GM23338 (cell line): ENCODE data around the gene CELF2. TPM values are rescaled to one million over a fixed set of nuclear protein-coding genes. Genes with fewer than 3 reads are reported as not detected.

Source experiments
- ATAC-seq: fragments of 200-7000 bp; cut with Tn5 transposase; 3 replicates; pipeline ENCODE4 v1.9.1; 2020
- DNase-seq: peaks from one replicate; pipeline ENCODE4 v3.0.0-alpha.2; 2015; ENCODE audit warnings: low spot score
- H2AFZ ChIP-seq: fragments of 200-600 bp; sonication (generic); 2 replicates; pipeline ENCODE4 v1.8.0; 2016; ENCODE audit warnings: antibody characterized with exemption, mild to moderate bottlenecking, moderate library complexity
- H3F3A ChIP-seq: fragments of 200-600 bp; sonication (generic); replicated peaks from 2 replicates; pipeline ENCODE4 v1.8.0; 2017; ENCODE audit warnings: antibody characterized with exemption, mixed run types, low read depth
- H3K27ac ChIP-seq: fragments of 200-600 bp; sonication (generic); 2 replicates; pipeline ENCODE4 v1.6.1; 2016; ENCODE audit warnings: low read depth
- H3K27me3 ChIP-seq: fragments of 200-600 bp; sonication (generic); 2 replicates; pipeline ENCODE4 v1.8.0; 2016; ENCODE audit warnings: mild to moderate bottlenecking, mixed run types, moderate library complexity; ENCODE audit not compliant: insufficient read depth
- H3K36me3 ChIP-seq: fragments of 200-600 bp; sonication (generic); 2 replicates; pipeline ENCODE4 v1.8.0; 2016; ENCODE audit warnings: mild to moderate bottlenecking; ENCODE audit not compliant: insufficient read depth
- H3K4me1 ChIP-seq: fragments of 200-600 bp; sonication (generic); 2 replicates; pipeline ENCODE4 v1.8.0; 2016; ENCODE audit warnings: mild to moderate bottlenecking, moderate library complexity; ENCODE audit not compliant: insufficient read depth
- H3K4me2 ChIP-seq: fragments of 200-600 bp; sonication (generic); 2 replicates; pipeline ENCODE4 v1.7.1; 2017; ENCODE audit warnings: mixed run types
- H3K4me3 ChIP-seq: fragments of 200-600 bp; sonication (generic); 2 replicates; pipeline ENCODE4 v1.6.1; 2016; ENCODE audit warnings: mixed run types
- H3K79me2 ChIP-seq: fragments of 200-600 bp; sonication (generic); replicated peaks from 2 replicates; pipeline ENCODE4 v1.8.0; 2017; ENCODE audit warnings: mild to moderate bottlenecking; ENCODE audit not compliant: insufficient read depth
- H3K9me2 ChIP-seq: fragments of 200-600 bp; sonication (generic); 2 replicates; pipeline ENCODE4 v1.8.0; 2017; ENCODE audit not compliant: insufficient read depth
- H4K20me1 ChIP-seq: fragments of 200-600 bp; sonication (generic); replicated peaks from 2 replicates; pipeline ENCODE4 v1.8.0; 2017; ENCODE audit warnings: mild to moderate bottlenecking; ENCODE audit not compliant: insufficient read depth
- H3K27ac Mint-ChIP-seq: 2 replicates; pipeline ENCODE4 v1.8.0; 2020; ENCODE audit warnings: inconsistent platforms, mild to moderate bottlenecking, moderate library complexity, mixed read lengths
- H3K27me3 Mint-ChIP-seq: 3 replicates; pipeline ENCODE4 v1.8.0; 2022; ENCODE audit warnings: low read depth, mild to moderate bottlenecking, moderate library complexity, mixed read lengths, inconsistent platforms; ENCODE audit not compliant: insufficient read depth, poor library complexity
- H3K36me3 Mint-ChIP-seq: 3 replicates; pipeline ENCODE4 v1.8.0; 2021; ENCODE audit warnings: low read depth, mild to moderate bottlenecking, inconsistent platforms, moderate library complexity, mixed read lengths
- H3K4me1 Mint-ChIP-seq: 3 replicates; pipeline ENCODE4 v1.8.0; 2020; ENCODE audit warnings: mild to moderate bottlenecking, inconsistent platforms, mixed read lengths
- H3K4me3 Mint-ChIP-seq: 3 replicates; pipeline ENCODE4 v1.8.0; 2021; ENCODE audit warnings: moderate library complexity, mild to moderate bottlenecking, inconsistent platforms, mixed read lengths
- H3K9me3 Mint-ChIP-seq: 3 replicates; pipeline ENCODE4 v1.8.0; 2020; ENCODE audit warnings: moderate library complexity, mild to moderate bottlenecking, inconsistent platforms, mixed read lengths
- CREB1 ChIP-seq: fragments of 250-450 bp; sonication (Bioruptor Pico); IDR thresholded peaks from 2 replicates; pipeline ENCODE4 v1.5.0; 2020; ENCODE audit warnings: low read depth, mild to moderate bottlenecking, moderate library complexity
- EZH2 ChIP-seq: fragments of 200-600 bp; sonication (generic); IDR thresholded peaks from one replicate; pipeline ENCODE4 v1.8.0; 2017; ENCODE audit warnings: antibody characterized with exemption, mild to moderate bottlenecking, low read depth; ENCODE audit not compliant: unreplicated experiment
- NANOG ChIP-seq: IDR thresholded peaks from 2 replicates; pipeline ENCODE4 v1.6.1; 2016; ENCODE audit warnings: antibody characterized with exemption, borderline replicate concordance
- POLR2AphosphoS5 ChIP-seq: IDR thresholded peaks from 2 replicates; pipeline ENCODE4 v1.6.1; 2016; ENCODE audit warnings: antibody characterized with exemption, low read depth
- STAT1 ChIP-seq: IDR thresholded peaks from one replicate; pipeline ENCODE4 v1.6.1; 2016; ENCODE audit warnings: antibody characterized with exemption; ENCODE audit not compliant: unreplicated experiment
- ZNF114 ChIP-seq: fragments of 250-450 bp; sonication (Bioruptor Pico); IDR thresholded peaks from 2 replicates; pipeline ENCODE4 v1.5.0; 2020; ENCODE audit warnings: mild to moderate bottlenecking, moderate library complexity
- ZNF331 ChIP-seq: fragments of 250-450 bp; sonication (Bioruptor Pico); IDR thresholded peaks from 2 replicates; pipeline ENCODE4 v1.5.0; 2020; ENCODE audit warnings: low read depth, mild to moderate bottlenecking, moderate library complexity
- polyA plus RNA-seq: library from polyadenylated mRNA; unstranded; fragments of >200 nt; fragmentation: Nextera tagmentation; extraction: Ambion mirVana; gene quantifications from 2 replicates; pipeline ENCODE4 v1.2.1, GENCODE V29; 2016
- total RNA-seq: library from RNA; depleted of rRNA; stranded (reverse); fragments of >200 nt; shearing (Covaris generic); gene quantifications from 2 replicates; pipeline ENCODE4 v1.2.3, GENCODE V29; 2014
- TF ChIP-seq, protein P1 (sequence below): IDR thresholded peaks from one replicate; pipeline ENCODE4 v1.6.1; 2018; ENCODE audit warnings: antibody characterized with exemption; ENCODE audit not compliant: unreplicated experiment
- TF ChIP-seq, protein P2 (sequence below): IDR thresholded peaks from 2 replicates; pipeline ENCODE4 v1.6.1; 2016; ENCODE audit warnings: antibody characterized with exemption
- TF ChIP-seq, protein P3 (sequence below), 2 experiments: fragments of 200-600 bp in 1 of 2; sonication (generic) in 1 of 2; conservative IDR thresholded peaks; 2 replicates each; pipeline versions ENCODE4 v1.5.1 to v1.6.1; 2016 to 2017; ENCODE audit warnings: antibody characterized with exemption in 2 of 2, low read depth in 2 of 2, mild to moderate bottlenecking in 2 of 2, moderate library complexity in 1 of 2
- TF ChIP-seq, protein P4 (sequence below): fragments of 250-450 bp; sonication (Bioruptor Pico); IDR thresholded peaks from 2 replicates; pipeline ENCODE4 v1.5.0; 2020; ENCODE audit warnings: mild to moderate bottlenecking, moderate library complexity

The CELF2 gene
- total and polyA plus RNA-seq, 2 experiments from 2014 or later = 18.1 to 22.5 TPM

DNA sequence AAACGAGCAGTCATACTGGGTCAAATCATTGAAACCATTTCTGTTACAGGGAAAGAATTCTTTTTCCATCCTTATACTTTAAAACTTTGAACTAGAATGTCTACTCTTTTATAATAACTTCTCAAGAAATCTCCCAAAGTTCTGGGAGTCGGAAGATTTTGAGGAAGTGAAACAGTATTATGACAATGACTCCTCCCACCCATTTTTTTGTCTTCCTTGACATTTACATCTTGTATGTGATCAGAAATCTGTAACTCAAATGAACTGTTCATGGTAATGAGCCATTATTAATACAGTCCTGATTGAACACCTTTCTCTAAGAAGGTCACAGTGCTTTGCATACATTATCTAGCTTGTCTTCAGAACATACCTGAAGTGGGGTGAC, 227.4 kb downstream of the CELF2 start (continued):
- TF ChIP-seq, protein P1, sequence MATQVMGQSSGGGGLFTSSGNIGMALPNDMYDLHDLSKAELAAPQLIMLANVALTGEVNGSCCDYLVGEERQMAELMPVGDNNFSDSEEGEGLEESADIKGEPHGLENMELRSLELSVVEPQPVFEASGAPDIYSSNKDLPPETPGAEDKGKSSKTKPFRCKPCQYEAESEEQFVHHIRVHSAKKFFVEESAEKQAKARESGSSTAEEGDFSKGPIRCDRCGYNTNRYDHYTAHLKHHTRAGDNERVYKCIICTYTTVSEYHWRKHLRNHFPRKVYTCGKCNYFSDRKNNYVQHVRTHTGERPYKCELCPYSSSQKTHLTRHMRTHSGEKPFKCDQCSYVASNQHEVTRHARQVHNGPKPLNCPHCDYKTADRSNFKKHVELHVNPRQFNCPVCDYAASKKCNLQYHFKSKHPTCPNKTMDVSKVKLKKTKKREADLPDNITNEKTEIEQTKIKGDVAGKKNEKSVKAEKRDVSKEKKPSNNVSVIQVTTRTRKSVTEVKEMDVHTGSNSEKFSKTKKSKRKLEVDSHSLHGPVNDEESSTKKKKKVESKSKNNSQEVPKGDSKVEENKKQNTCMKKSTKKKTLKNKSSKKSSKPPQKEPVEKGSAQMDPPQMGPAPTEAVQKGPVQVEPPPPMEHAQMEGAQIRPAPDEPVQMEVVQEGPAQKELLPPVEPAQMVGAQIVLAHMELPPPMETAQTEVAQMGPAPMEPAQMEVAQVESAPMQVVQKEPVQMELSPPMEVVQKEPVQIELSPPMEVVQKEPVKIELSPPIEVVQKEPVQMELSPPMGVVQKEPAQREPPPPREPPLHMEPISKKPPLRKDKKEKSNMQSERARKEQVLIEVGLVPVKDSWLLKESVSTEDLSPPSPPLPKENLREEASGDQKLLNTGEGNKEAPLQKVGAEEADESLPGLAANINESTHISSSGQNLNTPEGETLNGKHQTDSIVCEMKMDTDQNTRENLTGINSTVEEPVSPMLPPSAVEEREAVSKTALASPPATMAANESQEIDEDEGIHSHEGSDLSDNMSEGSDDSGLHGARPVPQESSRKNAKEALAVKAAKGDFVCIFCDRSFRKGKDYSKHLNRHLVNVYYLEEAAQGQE = no peak
- no peak for TF ChIP-seq CREB1 (CRISPR knock-in tag)
- TF ChIP-seq, protein P2, sequence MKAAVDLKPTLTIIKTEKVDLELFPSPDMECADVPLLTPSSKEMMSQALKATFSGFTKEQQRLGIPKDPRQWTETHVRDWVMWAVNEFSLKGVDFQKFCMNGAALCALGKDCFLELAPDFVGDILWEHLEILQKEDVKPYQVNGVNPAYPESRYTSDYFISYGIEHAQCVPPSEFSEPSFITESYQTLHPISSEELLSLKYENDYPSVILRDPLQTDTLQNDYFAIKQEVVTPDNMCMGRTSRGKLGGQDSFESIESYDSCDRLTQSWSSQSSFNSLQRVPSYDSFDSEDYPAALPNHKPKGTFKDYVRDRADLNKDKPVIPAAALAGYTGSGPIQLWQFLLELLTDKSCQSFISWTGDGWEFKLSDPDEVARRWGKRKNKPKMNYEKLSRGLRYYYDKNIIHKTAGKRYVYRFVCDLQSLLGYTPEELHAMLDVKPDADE = no peak
- no peak for TF ChIP-seq POLR2AphosphoS5

DNA sequence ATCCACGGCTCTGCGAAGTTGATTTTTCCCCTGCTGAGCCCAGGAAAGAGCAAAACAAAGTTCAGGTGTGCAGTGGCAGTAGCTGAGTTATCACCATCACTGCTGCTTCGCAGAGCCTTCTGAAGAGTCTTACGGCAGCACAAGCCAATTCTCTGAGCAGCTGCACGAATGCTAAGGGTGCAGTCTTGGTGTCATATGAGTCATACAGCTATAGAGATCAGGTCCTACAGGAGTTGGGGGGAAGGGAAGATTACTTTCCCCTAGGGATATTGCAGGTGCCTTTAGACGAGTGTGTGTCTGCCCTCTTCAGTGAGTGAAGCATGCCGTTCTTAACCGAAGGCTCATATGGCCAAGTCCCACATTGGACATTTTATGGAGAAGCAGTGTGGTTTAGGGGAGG, 227.8 kb downstream of the CELF2 start:
- ATAC-seq (no peak), DNase-seq (no peak)
- no peaks in the 10 kb centered on the region for H3K9me3 Mint-ChIP-seq
- Histone ChIP-seq H3K4me2 (no peak overlapping the region), H3K27ac (no peak overlapping the region), H3F3A (no peaks in the 10 kb centered on the region), H3K4me3 (no peak overlapping the region), H3K36me3 (no peaks in the 10 kb centered on the region), H2AFZ (no peak overlapping the region), H3K4me1 (peaks cover 14% of the 10 kb centered on the region), H3K79me2 (no peaks in the 10 kb centered on the region), H3K27me3 (no peaks in the 10 kb centered on the region), H4K20me1 (no peaks in the 10 kb centered on the region), H3K9me2 (no peaks in the 10 kb centered on the region)
- H3K4me3 Mint-ChIP-seq = no peak overlapping the region
- H3K27me3 Mint-ChIP-seq = no peaks in the 10 kb centered on the region
- no peak overlapping the region for H3K27ac Mint-ChIP-seq
- H3K4me1 Mint-ChIP-seq = peaks cover 17% of the 10 kb centered on the region
- H3K36me3 Mint-ChIP-seq = no peaks in the 10 kb centered on the region
- no peak for TF ChIP-seq POLR2AphosphoS5
- no peak for TF ChIP-seq NANOG
- no peak for TF ChIP-seq EZH2
- TF ChIP-seq, protein P2 = no peak
- TF ChIP-seq, protein P3, sequence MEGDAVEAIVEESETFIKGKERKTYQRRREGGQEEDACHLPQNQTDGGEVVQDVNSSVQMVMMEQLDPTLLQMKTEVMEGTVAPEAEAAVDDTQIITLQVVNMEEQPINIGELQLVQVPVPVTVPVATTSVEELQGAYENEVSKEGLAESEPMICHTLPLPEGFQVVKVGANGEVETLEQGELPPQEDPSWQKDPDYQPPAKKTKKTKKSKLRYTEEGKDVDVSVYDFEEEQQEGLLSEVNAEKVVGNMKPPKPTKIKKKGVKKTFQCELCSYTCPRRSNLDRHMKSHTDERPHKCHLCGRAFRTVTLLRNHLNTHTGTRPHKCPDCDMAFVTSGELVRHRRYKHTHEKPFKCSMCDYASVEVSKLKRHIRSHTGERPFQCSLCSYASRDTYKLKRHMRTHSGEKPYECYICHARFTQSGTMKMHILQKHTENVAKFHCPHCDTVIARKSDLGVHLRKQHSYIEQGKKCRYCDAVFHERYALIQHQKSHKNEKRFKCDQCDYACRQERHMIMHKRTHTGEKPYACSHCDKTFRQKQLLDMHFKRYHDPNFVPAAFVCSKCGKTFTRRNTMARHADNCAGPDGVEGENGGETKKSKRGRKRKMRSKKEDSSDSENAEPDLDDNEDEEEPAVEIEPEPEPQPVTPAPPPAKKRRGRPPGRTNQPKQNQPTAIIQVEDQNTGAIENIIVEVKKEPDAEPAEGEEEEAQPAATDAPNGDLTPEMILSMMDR (conservative IDR thresholded peaks at IDR 0.05; ENCODE audit: low read depth in 2 of 2) = no peak
- no peak for TF ChIP-seq ZNF331 (CRISPR knock-in tag)
- TF ChIP-seq STAT1 = no peak
- TF ChIP-seq, protein P4, sequence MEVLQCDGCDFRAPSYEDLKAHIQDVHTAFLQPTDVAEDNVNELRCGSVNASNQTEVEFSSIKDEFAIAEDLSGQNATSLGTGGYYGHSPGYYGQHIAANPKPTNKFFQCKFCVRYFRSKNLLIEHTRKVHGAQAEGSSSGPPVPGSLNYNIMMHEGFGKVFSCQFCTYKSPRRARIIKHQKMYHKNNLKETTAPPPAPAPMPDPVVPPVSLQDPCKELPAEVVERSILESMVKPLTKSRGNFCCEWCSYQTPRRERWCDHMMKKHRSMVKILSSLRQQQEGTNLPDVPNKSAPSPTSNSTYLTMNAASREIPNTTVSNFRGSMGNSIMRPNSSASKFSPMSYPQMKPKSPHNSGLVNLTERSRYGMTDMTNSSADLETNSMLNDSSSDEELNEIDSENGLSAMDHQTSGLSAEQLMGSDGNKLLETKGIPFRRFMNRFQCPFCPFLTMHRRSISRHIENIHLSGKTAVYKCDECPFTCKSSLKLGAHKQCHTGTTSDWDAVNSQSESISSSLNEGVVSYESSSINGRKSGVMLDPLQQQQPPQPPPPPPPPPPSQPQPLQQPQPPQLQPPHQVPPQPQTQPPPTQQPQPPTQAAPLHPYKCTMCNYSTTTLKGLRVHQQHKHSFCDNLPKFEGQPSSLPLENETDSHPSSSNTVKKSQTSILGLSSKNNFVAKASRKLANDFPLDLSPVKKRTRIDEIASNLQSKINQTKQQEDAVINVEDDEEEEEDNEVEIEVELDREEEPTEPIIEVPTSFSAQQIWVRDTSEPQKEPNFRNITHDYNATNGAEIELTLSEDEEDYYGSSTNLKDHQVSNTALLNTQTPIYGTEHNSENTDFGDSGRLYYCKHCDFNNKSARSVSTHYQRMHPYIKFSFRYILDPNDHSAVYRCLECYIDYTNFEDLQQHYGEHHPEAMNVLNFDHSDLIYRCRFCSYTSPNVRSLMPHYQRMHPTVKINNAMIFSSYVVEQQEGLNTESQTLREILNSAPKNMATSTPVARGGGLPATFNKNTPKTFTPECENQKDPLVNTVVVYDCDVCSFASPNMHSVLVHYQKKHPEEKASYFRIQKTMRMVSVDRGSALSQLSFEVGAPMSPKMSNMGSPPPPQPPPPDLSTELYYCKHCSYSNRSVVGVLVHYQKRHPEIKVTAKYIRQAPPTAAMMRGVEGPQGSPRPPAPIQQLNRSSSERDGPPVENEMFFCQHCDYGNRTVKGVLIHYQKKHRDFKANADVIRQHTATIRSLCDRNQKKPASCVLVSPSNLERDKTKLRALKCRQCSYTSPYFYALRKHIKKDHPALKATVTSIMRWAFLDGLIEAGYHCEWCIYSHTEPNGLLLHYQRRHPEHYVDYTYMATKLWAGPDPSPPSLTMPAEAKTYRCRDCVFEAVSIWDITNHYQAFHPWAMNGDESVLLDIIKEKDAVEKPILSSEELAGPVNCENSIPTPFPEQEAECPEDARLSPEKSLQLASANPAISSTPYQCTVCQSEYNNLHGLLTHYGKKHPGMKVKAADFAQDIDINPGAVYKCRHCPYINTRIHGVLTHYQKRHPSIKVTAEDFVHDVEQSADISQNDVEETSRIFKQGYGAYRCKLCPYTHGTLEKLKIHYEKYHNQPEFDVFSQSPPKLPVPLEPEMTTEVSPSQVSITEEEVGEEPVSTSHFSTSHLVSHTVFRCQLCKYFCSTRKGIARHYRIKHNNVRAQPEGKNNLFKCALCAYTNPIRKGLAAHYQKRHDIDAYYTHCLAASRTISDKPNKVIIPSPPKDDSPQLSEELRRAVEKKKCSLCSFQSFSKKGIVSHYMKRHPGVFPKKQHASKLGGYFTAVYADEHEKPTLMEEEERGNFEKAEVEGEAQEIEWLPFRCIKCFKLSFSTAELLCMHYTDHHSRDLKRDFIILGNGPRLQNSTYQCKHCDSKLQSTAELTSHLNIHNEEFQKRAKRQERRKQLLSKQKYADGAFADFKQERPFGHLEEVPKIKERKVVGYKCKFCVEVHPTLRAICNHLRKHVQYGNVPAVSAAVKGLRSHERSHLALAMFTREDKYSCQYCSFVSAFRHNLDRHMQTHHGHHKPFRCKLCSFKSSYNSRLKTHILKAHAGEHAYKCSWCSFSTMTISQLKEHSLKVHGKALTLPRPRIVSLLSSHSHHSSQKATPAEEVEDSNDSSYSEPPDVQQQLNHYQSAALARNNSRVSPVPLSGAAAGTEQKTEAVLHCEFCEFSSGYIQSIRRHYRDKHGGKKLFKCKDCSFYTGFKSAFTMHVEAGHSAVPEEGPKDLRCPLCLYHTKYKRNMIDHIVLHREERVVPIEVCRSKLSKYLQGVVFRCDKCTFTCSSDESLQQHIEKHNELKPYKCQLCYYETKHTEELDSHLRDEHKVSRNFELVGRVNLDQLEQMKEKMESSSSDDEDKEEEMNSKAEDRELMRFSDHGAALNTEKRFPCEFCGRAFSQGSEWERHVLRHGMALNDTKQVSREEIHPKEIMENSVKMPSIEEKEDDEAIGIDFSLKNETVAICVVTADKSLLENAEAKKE (CRISPR knock-in tag) = no peak
- no peak for TF ChIP-seq ZNF114
